PFSK-1 (cell line): Measurements from ENCODE around the gene TCF7.

Experiments
- POLR2AphosphoS5 ChIP-seq: IDR thresholded peaks from 2 replicates; pipeline ENCODE4 v1.6.1; 2012; ENCODE audit warnings: low read depth, mild to moderate bottlenecking, control low read depth, low read length, moderate library complexity
- SIN3A ChIP-seq: IDR thresholded peaks from 2 replicates; pipeline ENCODE4 v1.6.1; 2012; ENCODE audit warnings: mild to moderate bottlenecking, low read length, moderate library complexity, borderline replicate concordance; ENCODE audit not compliant: insufficient read depth
- TAF1 ChIP-seq: IDR thresholded peaks from 2 replicates; pipeline ENCODE4 v1.6.1; 2012; ENCODE audit warnings: low read length, control low read depth, borderline replicate concordance; ENCODE audit not compliant: insufficient read depth

DNA sequence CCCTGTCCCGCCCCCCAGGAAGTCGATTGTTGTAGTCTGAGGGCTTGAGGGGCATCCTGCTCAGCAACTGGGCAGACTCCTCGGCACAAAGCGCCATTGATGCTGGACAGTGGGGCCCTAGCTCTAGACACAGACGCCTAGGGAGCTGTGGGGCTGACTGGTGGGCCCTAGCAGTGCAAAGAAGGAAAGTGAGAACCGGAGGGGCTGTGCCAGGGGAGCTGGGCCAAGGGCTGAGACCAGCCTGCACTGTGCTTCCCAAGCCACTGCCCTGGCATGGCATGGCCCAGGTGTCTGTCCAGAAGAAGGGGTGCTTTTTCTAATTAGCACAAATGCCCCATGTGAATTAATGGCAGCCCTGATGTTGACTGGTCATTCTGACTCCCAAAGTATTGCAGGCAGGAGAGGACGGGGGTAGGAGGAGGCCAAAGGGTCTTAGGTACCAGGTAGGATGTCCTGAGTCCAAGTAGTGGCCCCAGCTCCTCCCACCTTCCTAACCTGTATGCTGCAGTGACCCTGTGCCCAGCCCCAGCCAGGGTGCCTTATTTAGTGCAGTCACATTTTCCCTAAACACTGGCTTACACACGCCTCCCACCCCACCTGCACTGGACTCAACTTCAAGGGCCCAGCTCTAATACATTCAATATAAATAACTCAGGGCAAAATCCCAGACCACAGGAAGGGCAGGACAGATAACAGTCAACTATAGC is 15.9 kb downstream of the TCF7 start:
- TF ChIP-seq SIN3A (no peak), TAF1 (no peak), POLR2AphosphoS5 (no peak)
